HepG2 (cell line): ENCODE data around the gene CEP97. TPM values are rescaled to one million over a fixed set of nuclear protein-coding genes. Genes with fewer than 3 reads are reported as not detected.
"Not testable (repeated sequence)": the region's sequence is repeated elsewhere in the genome, so short reads cannot be mapped to it uniquely, and the experiment has no call there.

Experiments used
- ATAC-seq: fragments of 200-7000 bp; cut with Tn5 transposase; 3 replicates; pipeline ENCODE4 v1.9.1; 2020; ENCODE audit warnings: mild to moderate bottlenecking, moderate library complexity
- BruUV-seq: library from RNA; stranded (reverse); fragments of 400-500 nt; replicated peaks from 2 replicates; lab custom pipeline; 2021; lab: Mats Ljungman, UMichigan
- CTCF ChIA-PET: fragments of 300-600 bp; formaldehyde crosslinking; extraction: SDS; loops from one replicate; lab custom pipeline; 2021; ENCODE audit warnings: low total read pairs, inconsistent platforms, low intra/inter-chr PET ratio; lab: Yijun Ruan, JAX
- POLR2A ChIA-PET: fragments of 350-600 bp; sonication (Branson Sonifier 250); formaldehyde crosslinking; loops from one replicate; lab custom pipeline; 2020; ENCODE audit warnings: antibody characterized with exemption, inconsistent platforms; lab: Yijun Ruan, JAX
- DNase-seq: peaks from one replicate; pipeline ENCODE4 v3.0.0-alpha.2; 2015; ENCODE audit warnings: low spot score
- FAIRE-seq: peaks from 3 replicates; lab custom pipeline; 2011; peaks lifted over from hg19 to GRCh38; lab: Jason Lieb, UNC
- H2AFZ ChIP-seq: one replicate; pipeline ENCODE4 v1.6.1; 2011; ENCODE audit warnings: low read length, inconsistent platforms
- H3K27ac ChIP-seq: fragments of 300-600 bp; 3 replicates; pipeline ENCODE4 v1.8.0; 2011; ENCODE audit warnings: mixed run types, mild to moderate bottlenecking, mixed read lengths, low read length, inconsistent platforms; ENCODE audit not compliant: insufficient read depth; ENCODE audit errors: extremely low read length
- H3K27me3 ChIP-seq, 2 experiments: fragments of 200-600 bp in 1 of 2; 2 replicates in 1 of 2; 3 replicates in 1 of 2; pipeline versions ENCODE4 v1.6.0 to v1.8.0; 2011; ENCODE audit warnings: low read length in 2 of 2, mild to moderate bottlenecking in 2 of 2, moderate library complexity in 2 of 2, inconsistent platforms in 1 of 2; ENCODE audit not compliant: insufficient read depth in 2 of 2, control insufficient read depth in 1 of 2
- H3K36me3 ChIP-seq, 2 experiments: fragments of 200-600 bp in 1 of 2; replicated peaks in 1 of 2; 2 replicates in 1 of 2; 3 replicates in 1 of 2; pipeline versions ENCODE4 v1.5.1 to v1.8.0; 2011; ENCODE audit warnings: low read length in 2 of 2, inconsistent platforms in 1 of 2; ENCODE audit not compliant: insufficient read depth in 2 of 2, control insufficient read depth in 1 of 2
- H3K4me1 ChIP-seq: 2 replicates; pipeline ENCODE4 v1.5.1; 2012; ENCODE audit warnings: low read length, inconsistent platforms; ENCODE audit not compliant: insufficient read depth
- H3K4me2 ChIP-seq: 2 replicates; pipeline ENCODE4 v1.6.0; 2011; ENCODE audit warnings: low read depth, low read length, inconsistent platforms
- H3K4me3 ChIP-seq, 3 experiments: fragments of 200-600 bp in 1 of 3; sonication (generic), shearing (Covaris generic) in 1 of 3; replicated peaks in 1 of 3; 2 replicates each; pipeline ENCODE4 v1.5.1; 2011 to 2016; ENCODE audit warnings: low read length in 3 of 3, inconsistent platforms in 2 of 3, low read depth in 2 of 3, mild to moderate bottlenecking in 2 of 3, control low read depth in 1 of 3, mixed read lengths in 1 of 3; ENCODE audit not compliant: insufficient read depth in 1 of 3
- H3K79me2 ChIP-seq: one replicate; pipeline ENCODE4 v1.6.1; 2011; ENCODE audit warnings: low read length, inconsistent platforms; ENCODE audit not compliant: insufficient read depth
- H3K9ac ChIP-seq: 2 replicates; pipeline ENCODE4 v1.6.0; 2011; ENCODE audit warnings: mild to moderate bottlenecking, low read depth, low read length, inconsistent platforms; ENCODE audit not compliant: insufficient read depth
- H3K9me3 ChIP-seq: 2 replicates; pipeline ENCODE4 v1.5.1; 2012; ENCODE audit warnings: mild to moderate bottlenecking, low read length
- H4K20me1 ChIP-seq: 2 replicates; pipeline ENCODE4 v1.6.0; 2011; ENCODE audit warnings: inconsistent platforms, mild to moderate bottlenecking, low read length, moderate library complexity; ENCODE audit not compliant: insufficient read depth
- FIP1L1 ChIP-seq: fragments of 200-400 bp; formaldehyde crosslinking; IDR thresholded peaks from 2 replicates; pipeline ENCODE4 v1.6.1; 2018; ENCODE audit warnings: low read depth, mild to moderate bottlenecking, low read length, moderate library complexity, borderline replicate concordance; ENCODE audit not compliant: insufficient read depth
- NFIC ChIP-seq: IDR thresholded peaks from 2 replicates; pipeline ENCODE4 v1.6.1; 2012; ENCODE audit warnings: mild to moderate bottlenecking, low read length, inconsistent platforms
- POLR2A ChIP-seq, 2 experiments: IDR thresholded peaks; 2 replicates each; pipeline ENCODE4 v1.6.1; 2011; ENCODE audit warnings: low read depth in 2 of 2, low read length in 2 of 2, mild to moderate bottlenecking in 1 of 2, moderate library complexity in 1 of 2; ENCODE audit not compliant: insufficient read depth in 1 of 2
- RBFOX2 ChIP-seq: fragments of 200-400 bp; formaldehyde crosslinking; IDR thresholded peaks from 2 replicates; pipeline ENCODE4 v1.6.1; 2017; ENCODE audit warnings: low read depth, mild to moderate bottlenecking, low read length
- U2AF2 ChIP-seq: fragments of 200-400 bp; formaldehyde crosslinking; IDR thresholded peaks from 2 replicates; pipeline ENCODE4 v1.6.1; 2017; ENCODE audit warnings: low read depth, mild to moderate bottlenecking, low read length
- WGBS: methylation state at CpG from one replicate; pipeline ENCODE4 v1.1.6; 2017; ENCODE audit warnings: low lambda C conversion rate; 5-methylcytosine and 5-hydroxymethylcytosine counted together
- in situ Hi-C: cut with HindIII; loops from 2 replicates; pipeline ENCODE4 v1.10.0; 2017; ENCODE audit warnings: low pct_unique_long_range_greater_than_20kb; ENCODE audit not compliant: extremely low pct_ligation_motif_present
- intact Hi-C: fragments of 100-400 bp; cut with micrococcal nuclease; formaldehyde crosslinking; loops from one replicate; pipeline ENCODE4 v1.10.0; 2022; ENCODE audit not compliant: unreplicated experiment
- polyA plus RNA-seq, 8 experiments: library from polyadenylated mRNA; depleted of rRNA in 3 of 8; stranded (reverse) in 7 of 8; unstranded in 1 of 8; fragments of >200 nt; fragmentation: Illumina TruSeq in 4 of 8; extraction: Trizol in 4 of 8; gene quantifications; 2 replicates each; pipeline versions ENCODE4 v1.2.1 to v1.2.3, GENCODE V29; 2011 to 2016; ENCODE audit warnings: low read depth in 4 of 8, missing spikeins in 1 of 8, mixed read lengths in 1 of 8; ENCODE audit not compliant: insufficient read depth in 1 of 8
- total RNA-seq, 5 experiments: library from RNA; depleted of rRNA; stranded (reverse); fragments of >200 nt; fragmentation: Illumina TruSeq; extraction: Trizol; gene quantifications; 2 replicates each; pipeline ENCODE4 v1.2.3, GENCODE V29; 2016; ENCODE audit warnings: low read depth in 1 of 5

The CEP97 gene
- total and polyA plus RNA-seq, 2 of the 13 experiments (the other 11 are each of a cell fraction or from before 2014, with no cell fraction given), result 0.99 to 6.5 TPM

DNA sequence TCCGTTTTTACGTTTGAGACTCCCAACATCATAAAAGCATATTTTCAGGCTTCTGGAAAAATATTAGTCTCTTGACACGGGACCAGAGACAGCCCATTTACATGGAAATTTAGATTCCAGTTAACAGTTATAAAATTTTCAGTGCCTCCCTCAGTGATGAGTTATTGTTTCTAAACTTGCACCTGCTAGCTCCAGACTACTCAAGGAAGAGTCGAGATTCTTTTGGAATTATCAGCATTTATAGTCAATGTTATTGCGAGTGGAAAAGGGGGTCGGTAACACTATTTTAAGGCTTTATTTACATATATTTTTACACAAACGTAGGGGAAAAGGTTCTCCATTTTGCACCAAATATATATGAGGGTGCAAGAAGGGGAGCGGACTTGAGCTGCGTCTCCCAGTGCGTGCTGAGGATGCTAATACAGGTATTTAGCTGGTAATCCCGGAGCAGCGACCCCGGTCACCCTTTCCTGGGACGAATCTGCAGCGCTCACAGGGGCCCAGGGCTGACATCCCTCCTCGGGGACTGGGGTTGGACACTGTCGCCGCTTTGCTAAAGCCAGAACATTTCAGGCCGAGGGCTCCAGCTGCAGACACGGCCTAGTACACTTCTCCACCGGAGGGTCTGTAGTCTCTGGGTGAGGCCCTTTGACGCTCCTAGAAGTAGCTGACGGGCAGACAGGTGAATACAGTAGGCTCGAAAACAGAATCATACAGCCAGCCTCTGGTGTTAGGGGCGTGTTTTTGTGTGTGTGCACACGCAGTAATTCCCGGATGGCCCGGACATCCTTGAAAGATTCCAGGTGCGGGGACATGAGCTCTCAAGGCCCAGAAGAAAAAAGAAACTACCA, 46.8 kb upstream of the CEP97 start (continued):
- no peak for TF ChIP-seq FIP1L1
- 0 out of 2 replicates have a peak, but pooled peaks have one; percentile 46 for TF ChIP-seq NFIC

DNA sequence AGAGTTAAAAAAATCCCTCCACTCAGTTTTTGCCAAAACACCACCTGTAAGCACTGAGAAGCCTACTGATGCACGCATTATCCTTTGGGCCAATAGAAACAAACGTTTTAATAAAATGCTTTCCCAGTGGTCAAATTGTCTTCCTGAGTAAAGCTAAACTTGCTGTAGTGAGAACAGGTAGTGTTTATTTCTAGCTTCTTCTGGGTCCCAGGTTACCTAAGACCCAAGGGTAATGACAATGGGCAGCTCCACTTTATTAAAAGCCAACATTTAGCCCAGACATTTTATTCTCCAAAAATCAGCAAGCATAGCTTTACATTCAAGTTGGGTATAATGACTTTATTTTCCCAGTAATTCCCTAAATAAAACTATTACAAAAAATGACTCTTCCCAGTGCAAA, 45.6 kb upstream of the CEP97 start:
- DNase-seq, H3K27ac ChIP-seq, BruUV-seq, H2AFZ ChIP-seq, CTCF ChIA-PET, H3K27me3 ChIP-seq, H3K4me2 ChIP-seq, FAIRE-seq, in situ Hi-C loops, intact Hi-C loops, H3K9me3 ChIP-seq, H3K4me3 ChIP-seq, ATAC-seq, H3K9ac ChIP-seq: not testable (repeated sequence)
- POLR2A ChIA-PET, result interaction anchor here (3.7 kb wide), 1 partner anchor 105 kb away, joined by 29 read pairs; the partner anchor contains the start of gene PCNP
- Histone ChIP-seq H3K4me1 (peaks cover 50% of the 10 kb centered on the region), H3K36me3 (peaks cover 9 to 36% of the 10 kb centered on the region in 2 experiments), H3K79me2 (peaks cover 32% of the 10 kb centered on the region), H4K20me1 (peaks cover 31% of the 10 kb centered on the region)
- WGBS, result 95% methylated on average over 2 of the region's 2 CpGs

DNA sequence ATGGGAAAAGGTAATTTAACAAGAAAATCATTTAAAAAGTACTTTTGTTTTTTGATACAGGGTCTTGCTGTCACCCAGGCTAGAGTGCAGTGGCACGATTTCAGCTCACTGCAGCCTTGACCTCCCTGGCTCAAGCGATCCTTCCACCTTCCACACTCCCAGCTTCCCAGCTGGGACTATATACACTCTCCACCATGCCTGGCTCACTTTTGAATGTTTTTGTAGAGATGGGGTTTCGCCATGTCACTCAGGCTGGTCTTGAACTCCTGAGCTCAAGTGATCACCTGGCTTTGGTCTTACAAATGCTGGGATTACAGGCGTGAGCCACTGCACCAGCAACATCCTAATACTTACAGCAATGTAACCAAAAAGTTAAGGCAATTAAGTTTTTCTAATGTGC, 43.9 kb upstream of the CEP97 start:
- POLR2A ChIA-PET, result no interaction called here
- Histone ChIP-seq H3K9ac (no peak overlapping the region), H3K4me3 (no peak overlapping the region), H3K79me2 (peaks cover 33% of the 10 kb centered on the region), H3K27me3 (no peaks in the 10 kb centered on the region; a peak in 1 of 5 replicates), H3K27ac (no peak overlapping the region), H2AFZ (no peak overlapping the region), H4K20me1 (peaks cover 42% of the 10 kb centered on the region), H3K4me1 (peaks cover 49% of the 10 kb centered on the region), H3K9me3 (no peaks in the 10 kb centered on the region), H3K4me2 (no peak overlapping the region), H3K36me3 (peaks cover 9 to 36% of the 10 kb centered on the region in 2 experiments)
- ATAC-seq (no peak), FAIRE-seq (no peak), DNase-seq (no peak)
- TF ChIP-seq RBFOX2 (0 out of 2 replicates have a peak, but pooled peaks have one; percentile 55), POLR2A (IDR thresholded peaks at IDR 0.05; ENCODE audit: insufficient read depth in 1 of 2, low read depth in 2 of 2, low read length in 2 of 2) (peak; percentile 37 to 45; a peak in 3 of 4 replicates), U2AF2 (no peak)
- intact Hi-C loops (no loop called here), in situ Hi-C loops (no loop called here)
- BruUV-seq, result no TSS peak
- WGBS, result 98% methylated on average over 4 of the region's 4 CpGs
- CTCF ChIA-PET, result no interaction called here
